PC-3 (cell line): ENCODE results near the gene ZC3H15. TPM values are rescaled to one million over a fixed set of nuclear protein-coding genes. Genes with fewer than 3 reads are reported as not detected.

Experiments used
- ATAC-seq: fragments of 200-7000 bp; cut with Tn5 transposase; 2 replicates; pipeline ENCODE4 v1.9.1; 2020; ENCODE audit warnings: mild to moderate bottlenecking, moderate library complexity
- BruUV-seq: library from RNA; stranded (reverse); fragments of 400-500 nt; replicated peaks from 2 replicates; lab custom pipeline; 2021; lab: Mats Ljungman, UMichigan
- CTCF ChIA-PET: fragments of 300-600 bp; sonication (Branson Sonifier 250); formaldehyde crosslinking; loops from one replicate; lab custom pipeline; 2022; ENCODE audit warnings: antibody characterized with exemption; lab: Charles Lee
- POLR2A ChIA-PET: fragments of 300-600 bp; sonication (Branson Sonifier 250); formaldehyde crosslinking; loops from one replicate; lab custom pipeline; 2022; ENCODE audit warnings: antibody characterized with exemption; ENCODE audit not compliant: unreplicated experiment; lab: Charles Lee
- DNase-seq: peaks from one replicate; pipeline ENCODE4 v3.0.0-alpha.2; 2015
- H2AFZ ChIP-seq: fragments of 300-600 bp; sonication (generic); 2 replicates; pipeline ENCODE4 v1.6.0; 2016; ENCODE audit warnings: antibody characterized with exemption, low read length
- H3F3A ChIP-seq: fragments of 300-600 bp; sonication (generic); one replicate; pipeline ENCODE4 v1.6.0; 2017; ENCODE audit warnings: antibody characterized with exemption, low read length, control low read depth, mild to moderate bottlenecking; ENCODE audit not compliant: unreplicated experiment
- H3K27ac ChIP-seq: fragments of 300-600 bp; sonication (generic); 2 replicates; pipeline ENCODE4 v1.5.1; 2016; ENCODE audit warnings: mild to moderate bottlenecking, low read length
- H3K27me3 ChIP-seq: fragments of 300-600 bp; sonication (generic); 2 replicates; pipeline ENCODE4 v1.6.1; 2016; ENCODE audit warnings: low read length, mixed read lengths
- H3K36me3 ChIP-seq: fragments of 300-600 bp; sonication (generic); 2 replicates; pipeline ENCODE4 v1.6.1; 2016; ENCODE audit warnings: low read depth, mixed run types, low read length, mixed read lengths
- H3K4me1 ChIP-seq: fragments of 300-600 bp; sonication (generic); 2 replicates; pipeline ENCODE4 v1.5.1; 2016; ENCODE audit warnings: low read length; ENCODE audit not compliant: insufficient read depth
- H3K4me2 ChIP-seq: fragments of 300-600 bp; sonication (generic); 2 replicates; pipeline ENCODE4 v1.6.0; 2016; ENCODE audit warnings: low read length
- H3K4me3 ChIP-seq: fragments of 300-600 bp; sonication (generic); 2 replicates; pipeline ENCODE4 v1.5.1; 2016; ENCODE audit warnings: mild to moderate bottlenecking, low read length, mixed read lengths
- H3K79me2 ChIP-seq: fragments of 300-600 bp; sonication (generic); 2 replicates; pipeline ENCODE4 v1.6.1; 2017; ENCODE audit warnings: low read length, mixed read lengths
- H3K9ac ChIP-seq: fragments of 300-600 bp; sonication (generic); 2 replicates; pipeline ENCODE4 v1.6.0; 2016; ENCODE audit warnings: mild to moderate bottlenecking, low read length
- H3K9me2 ChIP-seq: fragments of 300-600 bp; sonication (generic); replicated peaks from 2 replicates; pipeline ENCODE4 v1.6.1; 2016; ENCODE audit warnings: mixed run types, low read length, mixed read lengths
- H3K9me3 ChIP-seq: fragments of 300-600 bp; sonication (generic); 2 replicates; pipeline ENCODE4 v1.6.1; 2016; ENCODE audit warnings: low read length, mixed read lengths
- H4K20me1 ChIP-seq: fragments of 300-600 bp; sonication (generic); 2 replicates; pipeline ENCODE4 v1.6.1; 2016; ENCODE audit warnings: low read length, mixed read lengths
- CTCF ChIP-seq: fragments of 300-600 bp; sonication (generic); conservative IDR thresholded peaks from 2 replicates; pipeline ENCODE4 v1.5.1; 2017; ENCODE audit warnings: antibody characterized with exemption, low read depth, mild to moderate bottlenecking, low read length
- EZH2 ChIP-seq: fragments of 300-600 bp; sonication (generic); IDR thresholded peaks from one replicate; pipeline ENCODE4 v1.6.1; 2017; ENCODE audit warnings: antibody characterized with exemption, mild to moderate bottlenecking, low read length; ENCODE audit not compliant: unreplicated experiment
- EZH2phosphoT487 ChIP-seq: fragments of 300-600 bp; sonication (generic); IDR thresholded peaks from 2 replicates; pipeline ENCODE4 v1.6.1; 2018; ENCODE audit warnings: mild to moderate bottlenecking, antibody characterized with exemption, low read length, borderline replicate concordance
- intact Hi-C: fragments of 100-400 bp; cut with micrococcal nuclease; formaldehyde crosslinking; loops from 2 replicates; pipeline ENCODE4 v1.9.0; 2023
- total RNA-seq: library from RNA; depleted of rRNA; stranded (reverse); fragments of >200 nt; gene quantifications from 2 replicates; pipeline ENCODE4 v1.2.3, GENCODE V29; 2014

Gene ZC3H15
- total RNA-seq, 1 experiment from 2014 or later = 58.2 TPM

DNA sequence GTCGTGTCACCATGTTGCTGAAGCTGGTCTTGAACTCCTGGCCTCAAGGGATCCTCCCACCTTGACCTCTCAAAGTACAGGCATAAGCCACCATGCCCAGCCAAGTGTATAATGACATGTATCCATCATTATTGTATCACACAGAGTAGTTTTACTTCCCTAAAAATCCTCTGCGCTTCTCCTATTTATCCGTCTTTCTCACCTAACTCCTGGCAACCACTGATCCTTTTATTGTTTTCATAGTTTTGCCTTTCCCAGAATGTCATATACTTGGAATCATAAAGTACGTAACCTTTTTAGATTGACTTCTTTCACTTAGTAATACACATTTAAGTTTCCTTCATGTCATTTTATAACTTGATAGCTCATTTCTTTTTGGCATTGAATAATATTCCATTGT, 51.0 kb downstream of the ZC3H15 start:
- DNase-seq (no peak), ATAC-seq (no peak)
- no peak overlapping the region for H3K27ac ChIP-seq
- intact Hi-C loops = no loop called here
- H3K9ac ChIP-seq = no peak overlapping the region
- POLR2A ChIA-PET = interaction anchor here (0.6 kb wide), 1 partner anchor 52 kb away, joined by 3 read pairs; no protein-coding TSS in a partner anchor
- no peaks in the 10 kb centered on the region for H3F3A ChIP-seq
- H3K9me3 ChIP-seq = no peaks in the 10 kb centered on the region
- H3K4me1 ChIP-seq = 0 out of 2 replicates have a peak, but pooled peaks cover 3% of the 10 kb centered on the region
- H3K9me2 ChIP-seq = no peaks in the 10 kb centered on the region
- BruUV-seq = no TSS peak
- H3K4me2 ChIP-seq = no peak overlapping the region
- H3K27me3 ChIP-seq = no peaks in the 10 kb centered on the region
- H3K36me3 ChIP-seq = no peaks in the 10 kb centered on the region
- no peaks in the 10 kb centered on the region for H3K79me2 ChIP-seq
- no peak overlapping the region for H3K4me3 ChIP-seq
- no peak overlapping the region for H2AFZ ChIP-seq
- H4K20me1 ChIP-seq = no peaks in the 10 kb centered on the region
- CTCF ChIA-PET = no interaction called here
- TF ChIP-seq CTCF = no peak
- no peak for TF ChIP-seq EZH2
- TF ChIP-seq EZH2phosphoT487 = no peak

DNA sequence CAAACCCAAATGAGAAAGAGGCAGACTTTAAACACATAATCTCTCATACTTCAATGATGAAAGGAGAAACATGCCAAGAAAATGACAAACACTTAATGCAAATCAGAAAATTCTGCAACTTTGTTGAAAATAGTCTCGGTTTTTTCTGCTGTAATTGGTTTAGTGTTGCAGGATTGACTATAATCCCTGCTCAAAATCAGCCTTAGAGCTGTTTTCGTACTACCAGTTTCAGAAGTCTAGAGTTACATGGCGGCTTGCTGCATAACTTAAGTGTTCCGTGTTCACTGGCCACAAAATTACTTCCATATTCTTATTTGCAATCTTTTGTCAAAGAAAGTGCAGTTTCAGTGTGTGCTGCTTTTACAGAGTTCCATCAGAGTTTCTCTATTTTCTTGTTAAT, 54.9 kb downstream of the ZC3H15 start:
- POLR2A ChIA-PET = no interaction called here
- no peak overlapping the region for H3K27ac ChIP-seq

More for the DNA sequence above, 54.9 kb downstream of the ZC3H15 start:
- peaks cover 8% of the 10 kb centered on the region for H3F3A ChIP-seq
- no peaks in the 10 kb centered on the region for H4K20me1 ChIP-seq
- H3K9me2 ChIP-seq = no peaks in the 10 kb centered on the region
- H3K9ac ChIP-seq = no peak overlapping the region
- no peaks in the 10 kb centered on the region for H3K27me3 ChIP-seq
- intact Hi-C loops = no loop called here
- no peaks in the 10 kb centered on the region for H3K9me3 ChIP-seq
- TF ChIP-seq EZH2phosphoT487 (no peak), EZH2 (no peak), CTCF (no peak)
- DNase-seq (no peak), ATAC-seq (no peak)
- CTCF ChIA-PET = no interaction called here
- H3K4me1 ChIP-seq = peaks cover 30% of the 10 kb centered on the region
- H3K79me2 ChIP-seq = no peaks in the 10 kb centered on the region
- H3K36me3 ChIP-seq = no peaks in the 10 kb centered on the region
- no peak overlapping the region for H3K4me3 ChIP-seq
- H2AFZ ChIP-seq = no peak overlapping the region
- no peak overlapping the region for H3K4me2 ChIP-seq
- BruUV-seq = no TSS peak
